Measurements from ENCODE around the gene STAG1. TPM values are rescaled to one million over a fixed set of nuclear protein-coding genes. Genes with fewer than 3 reads are reported as not detected.

Gene STAG1
- total and polyA plus RNA-seq, 9 of the 15 experiments (the other 6 are each of a cell fraction or from before 2014, with no cell fraction given): 2.7 to 17.7 (median 8.8) TPM

DNA sequence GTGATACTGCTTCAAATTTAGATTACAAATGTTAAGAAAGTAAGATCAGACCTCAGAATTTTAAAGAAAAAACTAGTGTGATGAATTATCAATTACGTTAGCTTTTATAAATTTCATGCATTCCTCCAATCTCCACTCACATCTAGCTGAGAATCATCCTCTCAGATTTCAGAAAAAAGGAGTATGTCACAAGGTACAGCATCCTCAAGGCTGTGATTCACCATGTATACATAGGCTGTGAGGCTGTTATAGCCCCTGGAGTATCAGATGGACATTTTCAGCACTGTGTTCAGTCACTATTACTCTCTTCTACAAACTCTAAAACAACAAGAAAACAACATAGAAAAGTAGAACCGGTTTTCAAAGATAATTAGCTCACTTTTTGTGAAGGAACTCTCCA lies 287.7 kb downstream of the STAG1 start:
- Histone ChIP-seq H3K9me1 (ENCODE audit: control insufficient read depth, insufficient read depth, low read length) (no peaks in the 10 kb centered on the region), H3K27ac (ENCODE audit: extremely low read depth, low read depth, low read length) (no peak overlapping the region), H3K9me3 (replicated peaks; ENCODE audit: control insufficient read depth, insufficient read depth, low read depth, low read length) (no peaks in the 10 kb centered on the region), H3K79me2 (ENCODE audit: control insufficient read depth, insufficient read depth, low read length) (no peaks in the 10 kb centered on the region), H2AFZ (ENCODE audit: low read depth, low read length) (no peak overlapping the region), H3K4me1 (replicated peaks in 1 of 2; ENCODE audit: control insufficient read depth in 2 of 2, insufficient read depth in 2 of 2, low read length in 2 of 2) (no peaks in the 10 kb centered on the region), H3K36me3 (ENCODE audit: control insufficient read depth, insufficient read depth, low read length) (peaks cover 4% of the 10 kb centered on the region; the same call in 1 of the 3 replicates), H3K9ac (ENCODE audit: insufficient read depth in 1 of 2, low read depth in 2 of 2, low read length in 2 of 2) (no peak overlapping the region), H3K4me3 (no peak overlapping the region), H4K20me1 (replicated peaks; ENCODE audit: control insufficient read depth, insufficient read depth, low read length) (no peaks in the 10 kb centered on the region), H3K4me2 (ENCODE audit: insufficient read depth, low read length) (no peak overlapping the region), H3K27me3 (ENCODE audit: control insufficient read depth in 2 of 2, insufficient read depth in 2 of 2, low read length in 2 of 2) (no peaks in the 10 kb centered on the region)
- intact Hi-C loops (cut with micrococcal nuclease) (no loop called here), in situ Hi-C loops (cut with MboI) (no loop called here)
- FAIRE-seq: no peak
- WGBS (ENCODE audit: insufficient coverage, low coverage, missing lambda C conversion rate): 50% methylated on average over 2 of the region's 2 CpGs
- ChIA-PET CTCF (ENCODE audit: low intra/inter-chr PET ratio) (no interaction called here), POLR2A (no interaction called here)
- no peak for ATAC-seq
- no TSS peak for BruUV-seq (replicated peaks)
- no peak for DNase-seq (ENCODE audit: extremely low read depth in 1 of 4, low spot score in 3 of 4)
- TF ChIP-seq, protein P1, sequence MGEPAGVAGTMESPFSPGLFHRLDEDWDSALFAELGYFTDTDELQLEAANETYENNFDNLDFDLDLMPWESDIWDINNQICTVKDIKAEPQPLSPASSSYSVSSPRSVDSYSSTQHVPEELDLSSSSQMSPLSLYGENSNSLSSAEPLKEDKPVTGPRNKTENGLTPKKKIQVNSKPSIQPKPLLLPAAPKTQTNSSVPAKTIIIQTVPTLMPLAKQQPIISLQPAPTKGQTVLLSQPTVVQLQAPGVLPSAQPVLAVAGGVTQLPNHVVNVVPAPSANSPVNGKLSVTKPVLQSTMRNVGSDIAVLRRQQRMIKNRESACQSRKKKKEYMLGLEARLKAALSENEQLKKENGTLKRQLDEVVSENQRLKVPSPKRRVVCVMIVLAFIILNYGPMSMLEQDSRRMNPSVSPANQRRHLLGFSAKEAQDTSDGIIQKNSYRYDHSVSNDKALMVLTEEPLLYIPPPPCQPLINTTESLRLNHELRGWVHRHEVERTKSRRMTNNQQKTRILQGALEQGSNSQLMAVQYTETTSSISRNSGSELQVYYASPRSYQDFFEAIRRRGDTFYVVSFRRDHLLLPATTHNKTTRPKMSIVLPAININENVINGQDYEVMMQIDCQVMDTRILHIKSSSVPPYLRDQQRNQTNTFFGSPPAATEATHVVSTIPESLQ (CRISPR knock-in tag; IDR thresholded peaks at IDR 0.05): no peak
- no peak for TF ChIP-seq TBP (optimal IDR thresholded peaks at IDR 0.05; ENCODE audit: low read depth, low read length)
- TF ChIP-seq RCOR1 (IDR thresholded peaks at IDR 0.05; ENCODE audit: borderline replicate concordance in 1 of 2, low read depth in 2 of 2, low read length in 2 of 2): no peak
- TF ChIP-seq DMBX1 (CRISPR knock-in tag; IDR thresholded peaks at IDR 0.05; ENCODE audit: borderline replicate concordance): no peak
- TF ChIP-seq POLR2AphosphoS5 (IDR thresholded peaks at IDR 0.05; ENCODE audit: control insufficient read depth, insufficient read depth, low read depth, low read length): no peak
- TF ChIP-seq HNRNPK (IDR thresholded peaks at IDR 0.05; ENCODE audit: low read depth, low read length, poor library complexity, severe bottlenecking): no peak
- TF ChIP-seq KDM1A (IDR thresholded peaks at IDR 0.05): no peak
- TF ChIP-seq, protein P2, sequence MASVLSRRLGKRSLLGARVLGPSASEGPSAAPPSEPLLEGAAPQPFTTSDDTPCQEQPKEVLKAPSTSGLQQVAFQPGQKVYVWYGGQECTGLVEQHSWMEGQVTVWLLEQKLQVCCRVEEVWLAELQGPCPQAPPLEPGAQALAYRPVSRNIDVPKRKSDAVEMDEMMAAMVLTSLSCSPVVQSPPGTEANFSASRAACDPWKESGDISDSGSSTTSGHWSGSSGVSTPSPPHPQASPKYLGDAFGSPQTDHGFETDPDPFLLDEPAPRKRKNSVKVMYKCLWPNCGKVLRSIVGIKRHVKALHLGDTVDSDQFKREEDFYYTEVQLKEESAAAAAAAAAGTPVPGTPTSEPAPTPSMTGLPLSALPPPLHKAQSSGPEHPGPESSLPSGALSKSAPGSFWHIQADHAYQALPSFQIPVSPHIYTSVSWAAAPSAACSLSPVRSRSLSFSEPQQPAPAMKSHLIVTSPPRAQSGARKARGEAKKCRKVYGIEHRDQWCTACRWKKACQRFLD (CRISPR knock-in tag; IDR thresholded peaks at IDR 0.05): no peak

Measured in K562 (cell line).